T-helper 2 cell (primary cell): ENCODE data around the gene CACNA1G.

Experiments
- DNase-seq, 5 experiments: peaks; one replicate each; pipeline versions ENCODE4 v3.0.0 to v3.0.0-alpha.2; 2012 to 2022

The CACNA1G gene

GRCh38 chr17:50660042-50660886 lies 99.7 kb downstream of the CACNA1G start:
- DNase-seq = no peak

DNA sequence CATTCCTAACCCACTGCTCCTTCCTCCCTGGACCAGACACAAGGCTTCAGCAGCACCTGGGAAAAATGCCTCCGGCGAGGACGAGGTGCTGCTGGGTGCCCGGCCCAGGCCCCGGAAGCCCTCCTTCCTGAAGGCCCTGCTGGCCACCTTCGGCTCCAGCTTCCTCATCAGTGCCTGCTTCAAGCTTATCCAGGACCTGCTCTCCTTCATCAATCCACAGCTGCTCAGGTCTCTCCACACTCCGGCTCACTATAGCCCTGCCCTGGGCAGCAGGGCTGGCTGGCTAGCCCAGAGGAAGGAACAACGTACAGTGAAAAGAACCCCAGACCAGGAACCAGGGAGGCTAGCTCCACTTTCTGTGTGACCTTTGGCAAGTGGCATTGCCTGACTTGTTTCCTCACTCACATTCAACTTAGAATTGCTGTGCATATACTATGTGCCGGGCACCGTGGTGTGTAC lies 100.4 kb downstream of the CACNA1G start:
- DNase-seq = no peak

DNA sequence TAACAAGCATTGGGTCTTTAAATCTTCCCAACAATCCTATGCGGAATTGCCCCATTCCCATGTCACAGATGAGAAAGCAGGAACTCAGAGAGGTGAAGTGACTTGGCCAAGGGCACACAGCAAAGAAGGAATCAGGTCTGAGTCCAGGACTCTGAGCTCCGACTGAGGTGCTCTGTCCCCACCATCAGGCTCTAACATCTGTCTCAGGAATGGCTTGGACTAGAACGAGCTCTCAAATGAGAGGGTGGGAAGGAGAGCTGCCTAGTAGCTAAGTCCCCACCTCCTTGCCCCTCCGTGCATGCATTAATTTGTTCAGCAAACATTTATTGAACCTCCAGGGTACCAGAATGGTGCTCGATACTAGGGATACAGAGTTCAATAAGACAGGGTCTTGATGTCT lies 100.8 kb downstream of the CACNA1G start:
- DNase-seq = no peak

DNA sequence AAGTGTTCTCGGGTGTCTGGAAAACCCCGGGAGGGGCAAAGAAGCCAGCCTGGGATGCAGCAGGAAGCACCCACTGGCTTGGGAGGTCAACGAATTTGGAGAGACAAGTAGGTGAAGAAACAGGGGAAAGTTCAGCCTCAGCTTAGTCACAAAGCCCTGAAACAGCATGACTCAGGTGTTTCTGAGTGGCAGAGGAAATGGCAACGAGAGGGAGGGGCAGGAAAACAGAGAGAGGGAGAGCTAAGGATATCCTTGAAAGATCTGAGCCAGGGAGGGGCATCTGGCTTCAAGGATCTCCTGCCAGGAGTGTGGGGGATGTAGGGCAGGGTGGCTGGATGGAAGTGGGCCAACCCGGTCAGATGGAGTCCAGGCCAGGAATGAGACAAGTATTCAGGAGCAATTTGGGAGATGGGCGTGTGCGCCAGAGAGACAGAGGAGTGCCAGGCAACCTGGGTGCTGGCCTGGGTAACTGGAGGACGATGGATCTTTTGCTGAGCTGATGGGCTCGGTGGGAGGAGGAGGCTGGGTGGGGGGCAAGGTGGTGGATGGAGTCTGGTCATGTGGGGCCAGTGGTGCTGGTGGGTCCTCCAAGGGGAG lies 101.4 kb downstream of the CACNA1G start:
- peak in 1 of 5 experiments; percentile 63 for DNase-seq

- no peak for DNase-seq
These were observed 102.2 kb downstream of the CACNA1G start for GRCh38 chr17:50662632-50663225.

- DNase-seq = no peak
These were observed 103.4 kb downstream of the CACNA1G start for GRCh38 chr17:50663812-50664374.

DNA sequence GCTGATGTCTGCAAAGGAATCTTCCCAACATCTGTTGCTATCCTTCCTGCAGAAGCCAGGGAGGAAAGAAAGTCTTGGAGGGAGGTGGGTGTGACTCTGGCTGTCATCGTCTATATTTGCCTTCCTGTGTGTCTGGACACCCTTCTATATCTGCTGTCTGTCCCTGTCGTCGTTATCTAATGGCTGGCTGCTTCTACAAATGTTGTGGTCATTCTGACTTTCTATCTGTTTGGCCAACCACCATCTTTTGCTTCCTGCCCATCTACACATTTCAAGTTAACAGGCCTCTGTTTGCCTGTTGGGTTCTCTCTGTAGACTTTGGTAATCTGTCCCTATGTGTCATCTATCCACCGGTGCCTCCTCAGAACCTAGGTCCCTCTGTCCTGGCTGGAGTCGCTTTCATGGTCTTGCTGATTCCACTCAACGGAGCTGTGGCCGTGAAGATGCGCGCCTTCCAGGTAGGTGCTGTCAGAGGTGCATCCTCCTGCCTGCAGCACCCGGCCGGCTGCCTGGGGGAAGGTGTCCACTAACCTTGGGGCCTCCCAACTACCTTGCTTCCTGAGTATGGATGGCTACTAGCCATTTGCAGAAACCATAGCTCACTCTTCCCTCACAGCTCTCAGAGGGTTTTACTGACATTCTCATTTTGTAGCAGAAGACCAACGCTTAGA lies 104.4 kb downstream of the CACNA1G start:
- no peak for DNase-seq

- no peak for DNase-seq
These were observed 105.3 kb downstream of the CACNA1G start for GRCh38 chr17:50665838-50666237.

GRCh38 chr17:50666316-50666715 lies 105.8 kb downstream of the CACNA1G start:
- no peak for DNase-seq

DNA sequence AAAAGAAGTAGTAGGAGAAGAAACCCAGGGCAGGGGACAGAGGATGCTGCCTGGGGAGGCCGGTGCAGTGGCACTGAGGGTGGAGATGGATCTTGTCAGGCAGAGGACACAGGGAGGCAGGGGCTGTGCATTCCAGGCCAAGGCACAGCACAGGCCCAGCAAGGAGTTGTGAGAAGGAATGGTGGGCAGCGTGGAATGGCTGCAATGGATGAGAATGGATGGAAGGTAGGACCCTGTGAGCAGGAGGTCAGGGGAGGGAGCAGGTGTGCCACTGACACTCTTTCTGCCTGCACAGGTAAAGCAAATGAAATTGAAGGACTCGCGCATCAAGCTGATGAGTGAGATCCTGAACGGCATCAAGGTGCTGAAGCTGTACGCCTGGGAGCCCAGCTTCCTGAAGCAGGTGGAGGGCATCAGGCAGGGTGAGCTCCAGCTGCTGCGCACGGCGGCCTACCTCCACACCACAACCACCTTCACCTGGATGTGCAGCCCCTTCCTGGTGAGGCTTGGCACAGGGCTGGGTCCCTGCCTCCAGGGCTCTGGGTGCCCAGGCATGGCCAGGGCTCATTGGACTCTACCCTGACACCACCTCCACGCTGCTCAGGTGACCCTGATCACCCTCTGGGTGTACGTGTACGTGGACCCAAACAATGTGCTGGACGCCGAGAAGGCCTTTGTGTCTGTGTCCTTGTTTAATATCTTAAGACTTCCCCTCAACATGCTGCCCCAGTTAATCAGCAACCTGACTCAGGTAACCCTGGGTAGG lies 106.9 kb downstream of the CACNA1G start:
- no peak for DNase-seq

DNA sequence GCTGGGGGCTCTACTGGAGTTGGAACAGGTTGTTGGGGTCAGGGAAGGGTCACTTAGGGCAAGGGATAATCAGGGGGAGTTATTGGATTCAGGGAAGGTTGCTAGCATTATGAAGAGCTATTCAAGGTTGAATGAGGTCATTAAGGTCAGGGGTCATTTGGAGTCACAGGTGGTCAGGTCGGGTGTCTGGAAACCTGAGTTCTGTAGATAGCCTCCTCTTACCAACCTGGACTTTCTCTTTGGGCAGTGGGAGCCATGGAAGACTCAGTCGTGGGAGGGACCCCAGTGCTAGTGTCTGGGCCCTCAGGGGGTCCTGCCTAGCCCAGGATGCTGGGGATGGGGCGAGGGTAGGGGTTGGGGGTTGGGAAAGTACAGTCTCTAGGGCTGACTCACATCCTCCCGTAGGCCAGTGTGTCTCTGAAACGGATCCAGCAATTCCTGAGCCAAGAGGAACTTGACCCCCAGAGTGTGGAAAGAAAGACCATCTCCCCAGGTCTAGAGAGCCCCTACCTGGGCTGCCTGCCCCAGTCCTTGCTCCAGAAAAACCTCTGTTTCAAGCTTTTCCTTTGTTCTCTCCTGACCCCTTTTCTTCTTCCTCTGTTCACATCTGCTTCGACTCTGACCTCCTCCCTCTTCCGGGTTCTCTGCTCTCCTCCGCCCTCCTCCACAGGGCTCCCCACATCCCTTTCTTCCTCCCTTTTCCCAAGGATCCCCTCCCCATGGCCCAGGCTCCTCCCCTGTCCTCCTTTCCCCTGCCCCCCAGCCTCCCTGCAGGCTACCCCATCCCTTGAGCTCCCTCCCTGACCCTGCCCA lies 107.7 kb downstream of the CACNA1G start:
- DNase-seq = no peak

- no peak for DNase-seq
These were observed 108.5 kb downstream of the CACNA1G start for GRCh38 chr17:50668838-50669581.

DNA sequence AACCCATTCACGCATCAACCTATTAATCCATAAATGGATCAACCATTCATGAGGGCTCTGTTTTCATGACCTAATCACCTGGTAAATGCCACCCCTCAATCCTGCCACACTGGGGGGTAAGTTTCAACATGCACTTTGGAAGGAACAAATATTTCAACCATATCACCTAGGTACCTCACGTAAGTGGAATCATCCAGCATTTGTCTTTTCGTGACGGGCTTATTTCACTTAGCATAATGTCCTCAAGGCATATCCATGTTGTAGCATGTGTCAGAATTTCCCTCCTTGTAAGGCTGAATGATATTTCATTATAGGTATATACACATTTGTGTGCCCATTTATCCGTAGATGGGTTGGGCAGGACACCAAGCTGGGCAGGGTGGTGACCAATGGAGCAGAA lies 111.6 kb downstream of the CACNA1G start:
- DNase-seq = no peak

DNA sequence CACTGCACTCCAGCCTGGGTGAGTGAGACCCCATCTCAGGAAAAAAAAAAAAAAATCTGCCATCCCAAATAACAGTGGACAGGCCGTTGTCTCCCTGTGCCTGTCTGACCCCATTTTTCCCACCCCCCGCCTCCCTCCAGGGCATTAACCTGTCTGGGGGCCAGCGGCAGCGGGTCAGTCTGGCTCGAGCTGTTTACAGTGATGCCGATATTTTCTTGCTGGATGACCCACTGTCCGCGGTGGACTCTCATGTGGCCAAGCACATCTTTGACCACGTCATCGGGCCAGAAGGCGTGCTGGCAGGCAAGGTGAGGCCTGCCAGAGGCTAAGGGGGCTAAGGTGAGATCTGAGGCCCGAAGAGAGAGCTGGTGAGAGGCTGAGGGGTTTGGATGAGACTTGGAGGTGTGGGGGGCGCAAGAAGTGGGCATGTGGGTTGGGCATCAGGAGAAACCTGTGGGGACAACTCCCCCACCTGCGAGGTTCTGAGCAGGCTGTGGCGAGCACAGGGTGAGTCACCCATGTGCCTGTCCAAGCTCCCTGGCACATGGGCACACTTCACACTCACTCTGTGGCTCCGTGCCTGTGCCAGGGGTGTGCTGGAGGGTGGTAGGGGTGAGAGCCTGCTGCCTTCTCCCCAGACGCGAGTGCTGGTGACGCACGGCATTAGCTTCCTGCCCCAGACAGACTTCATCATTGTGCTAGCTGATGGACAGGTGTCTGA lies 112.5 kb downstream of the CACNA1G start:
- DNase-seq = no peak

DNA sequence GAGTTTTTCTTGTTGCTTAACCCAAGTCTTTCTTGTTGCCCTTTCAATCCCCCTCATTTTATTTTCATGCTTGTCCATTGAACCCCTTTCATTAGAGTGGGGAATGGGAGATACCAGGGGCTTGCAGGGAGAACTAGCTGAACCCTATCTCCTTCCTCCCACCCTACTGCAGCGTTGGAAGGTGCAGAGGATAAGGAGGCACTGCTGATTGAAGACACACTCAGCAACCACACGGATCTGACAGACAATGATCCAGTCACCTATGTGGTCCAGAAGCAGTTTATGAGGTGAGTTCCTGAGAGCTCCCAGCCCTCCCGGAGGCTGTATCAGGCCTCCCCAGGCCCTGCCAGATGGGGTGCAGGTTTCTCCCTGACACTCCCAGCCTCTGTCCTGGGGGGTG lies 114.7 kb downstream of the CACNA1G start:
- DNase-seq = no peak

DNA sequence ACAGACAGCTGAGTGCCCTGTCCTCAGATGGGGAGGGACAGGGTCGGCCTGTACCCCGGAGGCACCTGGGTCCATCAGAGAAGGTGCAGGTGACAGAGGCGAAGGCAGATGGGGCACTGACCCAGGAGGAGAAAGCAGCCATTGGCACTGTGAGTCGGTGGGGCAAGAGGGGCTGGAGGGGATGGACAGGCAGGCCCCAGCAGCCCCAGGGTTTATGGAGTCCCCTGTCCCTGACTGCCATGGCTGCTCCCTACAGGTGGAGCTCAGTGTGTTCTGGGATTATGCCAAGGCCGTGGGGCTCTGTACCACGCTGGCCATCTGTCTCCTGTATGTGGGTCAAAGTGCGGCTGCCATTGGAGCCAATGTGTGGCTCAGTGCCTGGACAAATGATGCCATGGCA lies 115.1 kb downstream of the CACNA1G start:
- no peak for DNase-seq

DNA sequence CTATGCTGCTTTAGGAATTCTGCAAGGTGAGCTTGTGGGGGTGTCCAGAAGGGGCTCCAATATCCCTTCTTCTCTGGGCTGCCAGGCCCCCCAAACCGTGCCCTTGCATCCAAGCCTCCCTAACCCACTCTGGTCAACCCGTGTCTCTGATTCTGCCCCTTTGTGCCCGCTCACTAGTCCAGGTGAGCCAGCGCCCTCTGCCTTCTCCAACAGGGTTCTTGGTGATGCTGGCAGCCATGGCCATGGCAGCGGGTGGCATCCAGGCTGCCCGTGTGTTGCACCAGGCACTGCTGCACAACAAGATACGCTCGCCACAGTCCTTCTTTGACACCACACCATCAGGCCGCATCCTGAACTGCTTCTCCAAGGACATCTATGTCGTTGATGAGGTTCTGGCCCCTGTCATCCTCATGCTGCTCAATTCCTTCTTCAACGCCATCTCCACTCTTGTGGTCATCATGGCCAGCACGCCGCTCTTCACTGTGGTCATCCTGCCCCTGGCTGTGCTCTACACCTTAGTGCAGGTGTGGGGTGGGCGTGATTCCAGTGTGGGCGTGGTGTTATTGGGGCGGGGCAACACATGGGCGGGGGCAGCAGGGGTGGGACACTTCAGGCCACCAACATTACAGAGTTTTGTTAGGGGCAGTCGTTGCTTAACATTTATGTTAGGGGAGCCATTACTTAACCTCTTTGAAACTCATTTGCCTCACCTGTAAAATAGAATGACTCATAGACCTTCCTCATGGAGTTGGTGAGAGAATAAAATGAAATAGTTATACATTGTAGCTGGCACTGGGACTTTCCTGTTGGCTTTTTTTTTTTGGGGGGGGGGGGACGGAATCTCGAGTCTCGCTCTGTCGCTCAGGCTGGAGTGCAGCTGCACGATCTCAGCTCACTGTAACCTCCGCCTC lies 115.8 kb downstream of the CACNA1G start:
- no peak for DNase-seq
